ENCODE data around the gene CDH8. TPM values are rescaled to one million over a fixed set of nuclear protein-coding genes. Genes with fewer than 3 reads are reported as not detected.

Gene CDH8
- total RNA-seq, 1 experiment from 2014 or later, result 2.5 TPM

- BruUV-seq (replicated peaks), result no TSS peak
- Histone ChIP-seq H3K27me3 (ENCODE audit: insufficient read depth, low read length) (no peaks in the 10 kb centered on the region), H4K20me1 (ENCODE audit: insufficient read depth) (no peaks in the 10 kb centered on the region), H3K79me2 (ENCODE audit: insufficient read depth, low read length) (no peaks in the 10 kb centered on the region), H3K4me2 (ENCODE audit: low read length) (no peak overlapping the region), H3K36me3 (ENCODE audit: control insufficient read depth in 1 of 2, insufficient read depth in 2 of 2, low read length in 2 of 2) (no peaks in the 10 kb centered on the region), H3K9me2 (ENCODE audit: insufficient read depth) (no peaks in the 10 kb centered on the region), H3K9me3 (ENCODE audit: control insufficient read depth in 1 of 2, insufficient read depth in 1 of 2, low read depth in 1 of 2, low read length in 2 of 2) (peaks cover 14 to 17% of the 10 kb centered on the region in 2 experiments; a peak in 2 of 4 replicates), H3K4me1 (ENCODE audit: control insufficient read depth in 1 of 2, insufficient read depth in 2 of 2, low read length in 2 of 2) (no peaks in the 10 kb centered on the region), H3K9ac (ENCODE audit: low read length) (no peak overlapping the region), H3K27ac (ENCODE audit: low read depth, low read length) (no peak overlapping the region), H2AFZ (ENCODE audit: low read depth, low read length, poor library complexity, severe bottlenecking) (no peak overlapping the region), H3K4me3 (replicated peaks in 1 of 2; ENCODE audit: low read depth in 1 of 2, low read length in 2 of 2) (no peak overlapping the region)
- ATAC-seq (no peak), DNase-seq (ENCODE audit: low read depth, low spot score) (no peak)
- RAD21 ChIA-PET (ENCODE audit: low non-redundant PET in 1 of 2, low total read pairs in 2 of 2, uncharacterized antibody in 2 of 2, unreplicated experiment in 2 of 2), result no interaction called here
- TF ChIP-seq RAD21 (IDR thresholded peaks at IDR 0.05; ENCODE audit: low read depth) (no peak), ZNF274 (IDR thresholded peaks at IDR 0.05; ENCODE audit: low read depth, low read length) (no peak), CEBPB (IDR thresholded peaks at IDR 0.05; ENCODE audit: low read depth) (no peak), EGR1 (IDR thresholded peaks at IDR 0.05; ENCODE audit: low read depth) (no peak), JUND (IDR thresholded peaks at IDR 0.05) (no peak), ELF1 (IDR thresholded peaks at IDR 0.05; ENCODE audit: borderline replicate concordance, low read depth) (no peak), POLR2AphosphoS5 (IDR thresholded peaks at IDR 0.05; ENCODE audit: low read depth, low read length) (no peak), REST (IDR thresholded peaks at IDR 0.05; ENCODE audit: low read depth) (no peak), EZH2phosphoT487 (IDR thresholded peaks at IDR 0.05; ENCODE audit: borderline replicate concordance) (no peak), CBX3 (IDR thresholded peaks at IDR 0.05; ENCODE audit: low read depth) (no peak), SP1 (IDR thresholded peaks at IDR 0.05; ENCODE audit: low read depth) (no peak), EZH2 (IDR thresholded peaks at IDR 0.05) (no peak), MAX (IDR thresholded peaks at IDR 0.05) (no peak), SRF (IDR thresholded peaks at IDR 0.05; ENCODE audit: low read depth) (no peak), ZFX (IDR thresholded peaks at IDR 0.05) (no peak), ZBTB33 (IDR thresholded peaks at IDR 0.05; ENCODE audit: extremely low read depth, insufficient replicate concordance, low read length) (no peak), ATF3 (IDR thresholded peaks at IDR 0.05) (no peak), FOSL1 (IDR thresholded peaks at IDR 0.05; ENCODE audit: low read depth) (no peak), POLR2A (IDR thresholded peaks at IDR 0.05; ENCODE audit: borderline replicate concordance, extremely low read depth, insufficient read depth, insufficient read length) (no peak), CTCF (IDR thresholded peaks at IDR 0.05 in 2 of 3, conservative IDR thresholded peaks at IDR 0.05 in 1 of 3; ENCODE audit: borderline replicate concordance in 1 of 3, insufficient read depth in 1 of 3, low read depth in 2 of 3, low read length in 2 of 3) (no peak)
- POLR2A ChIA-PET, result no interaction called here
- intact Hi-C loops (cut with micrococcal nuclease), result no loop called here
- CTCF ChIA-PET, result no interaction called here
Measured at GRCh38 chr16:61665512-61665911, 370.7 kb downstream of the CDH8 start.
